ENCODE results near the gene FMN2. TPM values are rescaled to one million over a fixed set of nuclear protein-coding genes. Genes with fewer than 3 reads are reported as not detected.
"Not testable (repeated sequence)": the region's sequence is repeated elsewhere in the genome, so short reads cannot be mapped to it uniquely, and the experiment has no call there.

Gene FMN2
- total RNA-seq, 1 donor from 2014 or later: 0.52 TPM

- TF ChIP-seq CTCF (IDR thresholded peaks at IDR 0.05): no peak
- H3K4me3 ChIP-seq: no peak overlapping the region
- H3K9me3 ChIP-seq: no peaks in the 10 kb centered on the region
- DNase-seq: no peak
- H3K36me3 ChIP-seq: no peaks in the 10 kb centered on the region
- no peaks in the 10 kb centered on the region for H3K4me1 ChIP-seq
- intact Hi-C loops (cut with DNase I): no loop called here
- no peaks in the 10 kb centered on the region for H3K27me3 ChIP-seq
- ATAC-seq: no peak
- no peak overlapping the region for H3K27ac ChIP-seq
These were observed 80.2 kb downstream of the FMN2 start for GRCh38 chr1:240171907-240172306.

GRCh38 chr1:240173836-240174235, 82.2 kb downstream of the FMN2 start:
- intact Hi-C loops (cut with DNase I): no loop called here
- Histone ChIP-seq H3K27ac (no peak overlapping the region), H3K4me1 (no peaks in the 10 kb centered on the region), H3K27me3 (no peaks in the 10 kb centered on the region), H3K4me3 (no peak overlapping the region), H3K36me3 (no peaks in the 10 kb centered on the region), H3K9me3 (no peaks in the 10 kb centered on the region)
- DNase-seq (no peak), ATAC-seq (no peak)
- no peak for TF ChIP-seq CTCF (IDR thresholded peaks at IDR 0.05)

GRCh38 chr1:240174734-240175133, 83.1 kb downstream of the FMN2 start:
- Histone ChIP-seq H3K9me3 (no peaks in the 10 kb centered on the region), H3K4me1 (no peaks in the 10 kb centered on the region), H3K4me3 (no peak overlapping the region), H3K27me3 (no peaks in the 10 kb centered on the region), H3K27ac (no peak overlapping the region), H3K36me3 (no peaks in the 10 kb centered on the region)
- no peak for TF ChIP-seq CTCF (IDR thresholded peaks at IDR 0.05)
- no peak for DNase-seq
- intact Hi-C loops (cut with DNase I): no loop called here
- ATAC-seq: no peak

- TF ChIP-seq CTCF (IDR thresholded peaks at IDR 0.05): no peak
- Histone ChIP-seq H3K4me3 (no peak overlapping the region), H3K27me3 (no peaks in the 10 kb centered on the region), H3K27ac (no peak overlapping the region), H3K36me3 (no peaks in the 10 kb centered on the region), H3K9me3 (no peaks in the 10 kb centered on the region), H3K4me1 (no peaks in the 10 kb centered on the region)
- intact Hi-C loops (cut with DNase I): no loop called here
- ATAC-seq: no peak
- no peak for DNase-seq
These were observed 86.7 kb downstream of the FMN2 start for GRCh38 chr1:240178366-240178765.

- H3K4me1 ChIP-seq; H3K27me3 ChIP-seq; H3K27ac ChIP-seq; DNase-seq; intact Hi-C loops (cut with DNase I); H3K9me3 ChIP-seq; ATAC-seq; H3K4me3 ChIP-seq; H3K36me3 ChIP-seq: not testable (repeated sequence)
These were observed 93.0 kb downstream of the FMN2 start for GRCh38 chr1:240184682-240185081.

GRCh38 chr1:240188139-240188538, 96.5 kb downstream of the FMN2 start:
- H3K27me3 ChIP-seq: no peaks in the 10 kb centered on the region
- H3K4me1 ChIP-seq: no peaks in the 10 kb centered on the region
- DNase-seq: no peak
- H3K36me3 ChIP-seq: no peaks in the 10 kb centered on the region
- TF ChIP-seq CTCF (IDR thresholded peaks at IDR 0.05): no peak
- no peak overlapping the region for H3K27ac ChIP-seq
- ATAC-seq: no peak
- H3K4me3 ChIP-seq: no peak overlapping the region
- intact Hi-C loops (cut with DNase I): no loop called here
- H3K9me3 ChIP-seq: no peaks in the 10 kb centered on the region
